Inferior parietal cortex (tissue), 1 donor: ENCODE data around the gene TMEM43.
"Not testable (repeated sequence)": the region's sequence is repeated elsewhere in the genome, so short reads cannot be mapped to it uniquely, and the experiment has no call there.

Source experiments
- DNase-seq: peaks from one replicate; pipeline ENCODE4 v3.0.0-alpha.2; 2016; ENCODE audit errors: extremely low spot score

The TMEM43 gene, protein sequence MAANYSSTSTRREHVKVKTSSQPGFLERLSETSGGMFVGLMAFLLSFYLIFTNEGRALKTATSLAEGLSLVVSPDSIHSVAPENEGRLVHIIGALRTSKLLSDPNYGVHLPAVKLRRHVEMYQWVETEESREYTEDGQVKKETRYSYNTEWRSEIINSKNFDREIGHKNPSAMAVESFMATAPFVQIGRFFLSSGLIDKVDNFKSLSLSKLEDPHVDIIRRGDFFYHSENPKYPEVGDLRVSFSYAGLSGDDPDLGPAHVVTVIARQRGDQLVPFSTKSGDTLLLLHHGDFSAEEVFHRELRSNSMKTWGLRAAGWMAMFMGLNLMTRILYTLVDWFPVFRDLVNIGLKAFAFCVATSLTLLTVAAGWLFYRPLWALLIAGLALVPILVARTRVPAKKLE

DNA sequence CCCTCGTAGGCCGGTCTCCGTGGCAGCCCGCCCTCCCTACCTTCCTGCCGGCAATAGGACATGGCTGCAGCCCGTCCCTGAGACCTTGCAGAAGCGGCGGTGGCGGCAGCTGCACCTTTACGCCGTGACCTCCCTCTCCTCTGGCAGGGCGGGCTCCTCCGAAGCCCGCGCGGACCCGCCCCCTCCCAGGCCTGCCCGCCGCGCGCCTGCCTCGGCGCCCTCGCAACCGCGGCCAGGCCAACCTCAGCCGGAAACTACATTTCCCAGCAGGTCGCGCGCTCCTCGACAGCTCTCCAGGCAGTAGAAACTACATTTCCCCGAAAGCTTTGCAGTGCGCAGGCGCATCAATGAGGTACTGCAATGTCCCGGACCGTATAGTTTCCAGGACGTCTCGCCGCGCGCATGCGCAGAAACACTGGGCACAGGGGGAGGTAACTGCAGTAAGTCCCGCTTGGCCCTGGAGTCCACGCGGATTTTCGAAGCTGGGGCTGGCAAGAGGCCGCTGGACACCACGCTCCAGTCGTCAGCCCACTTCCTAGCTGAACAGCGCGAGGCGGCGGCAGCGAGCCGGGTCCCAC is at the start of gene TMEM43, which contains the start of gene CHCHD4:
TSS of gene TMEM43 (plus strand) at position 438 of the 578 bp plus-strand sequence. CDS start 142 bp downstream, outside the sequence.
TSS of gene CHCHD4 (minus strand) at position 256 of the 578 bp plus-strand sequence. CDS start at position 62, 194 bp downstream.
- DNase-seq = peak; percentile 100

DNA sequence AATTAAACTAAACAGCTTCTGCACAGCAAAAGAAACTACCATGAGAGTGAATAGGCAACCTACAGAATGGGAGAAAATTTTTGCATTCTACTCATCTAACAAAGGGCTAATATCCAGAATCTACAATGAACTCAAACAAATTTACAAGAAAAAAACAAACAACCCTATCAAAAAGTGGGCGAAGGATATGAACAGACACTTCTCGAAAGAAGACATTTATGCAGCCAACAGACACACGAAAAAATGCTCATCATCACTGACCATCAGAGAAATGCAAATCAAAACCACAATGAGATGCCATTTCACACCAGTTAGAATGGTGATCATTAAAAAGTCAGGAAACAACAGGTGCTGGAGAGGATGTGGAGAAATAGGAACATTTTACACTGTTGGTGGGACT is 49.6 kb upstream of the TMEM43 start:
- DNase-seq = not testable (repeated sequence)

DNA sequence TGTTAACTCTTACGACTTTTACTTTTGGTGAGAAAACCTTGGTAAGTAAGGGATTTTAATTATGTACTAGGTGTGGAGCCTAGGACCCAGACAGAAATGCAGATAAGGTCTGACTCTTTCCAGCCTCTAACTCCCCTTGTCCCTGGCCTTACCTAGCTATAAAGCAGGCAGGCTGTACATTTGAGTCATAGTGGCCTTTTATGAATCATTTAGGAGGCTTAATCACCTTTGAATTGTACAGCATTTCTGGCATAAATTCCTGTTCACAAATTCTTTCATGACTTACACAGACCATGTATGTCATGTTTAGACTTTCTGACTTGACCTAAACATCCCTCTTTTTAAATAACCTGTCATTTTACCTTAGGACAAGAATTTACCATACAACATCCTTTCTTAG is 47.5 kb upstream of the TMEM43 start:
- DNase-seq = no peak

DNA sequence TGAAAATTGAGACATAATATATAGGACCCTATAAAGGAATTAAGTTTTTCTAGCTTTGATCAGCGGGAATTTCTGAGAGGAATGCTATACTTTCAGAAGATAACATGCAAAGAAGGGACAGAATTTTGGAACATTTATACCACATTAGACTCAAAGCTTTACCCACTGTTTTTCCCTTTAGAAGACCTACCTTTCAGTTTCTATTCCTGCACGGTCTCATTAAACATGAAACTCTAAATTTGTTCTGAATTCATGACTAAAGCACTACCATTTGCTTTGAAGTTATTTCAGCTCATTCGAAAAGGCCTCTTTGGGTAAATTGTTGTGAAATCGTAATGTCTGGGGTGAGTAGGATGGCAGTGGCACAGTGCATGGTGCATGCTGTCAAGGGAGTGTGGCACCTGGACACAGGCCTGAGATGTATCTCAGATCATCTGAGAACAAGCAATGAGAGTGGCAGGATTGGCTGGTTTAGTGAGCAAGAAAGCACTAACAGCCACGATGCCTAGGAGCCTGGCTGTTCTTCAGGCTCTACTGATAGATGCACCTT is 42.7 kb upstream of the TMEM43 start:
- no peak for DNase-seq

DNA sequence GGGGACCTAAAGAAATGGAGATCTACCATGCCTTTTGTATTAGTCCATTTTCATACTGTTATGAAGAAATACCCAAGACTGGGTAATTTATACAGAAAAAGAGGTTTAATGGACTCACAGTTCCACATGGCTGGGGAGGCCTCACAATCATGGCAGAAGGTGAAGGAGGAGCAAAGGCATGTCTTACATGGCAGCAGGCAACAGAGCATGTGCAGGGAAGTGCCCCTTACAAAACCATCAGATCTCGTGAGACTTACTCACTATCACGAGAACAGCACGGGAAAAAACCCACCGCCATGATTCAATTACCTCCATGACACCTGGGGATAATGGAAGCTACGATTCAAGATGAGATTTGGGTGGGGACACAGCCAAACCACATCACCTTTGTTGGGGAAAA is 37.4 kb upstream of the TMEM43 start:
- DNase-seq = not testable (repeated sequence)

DNA sequence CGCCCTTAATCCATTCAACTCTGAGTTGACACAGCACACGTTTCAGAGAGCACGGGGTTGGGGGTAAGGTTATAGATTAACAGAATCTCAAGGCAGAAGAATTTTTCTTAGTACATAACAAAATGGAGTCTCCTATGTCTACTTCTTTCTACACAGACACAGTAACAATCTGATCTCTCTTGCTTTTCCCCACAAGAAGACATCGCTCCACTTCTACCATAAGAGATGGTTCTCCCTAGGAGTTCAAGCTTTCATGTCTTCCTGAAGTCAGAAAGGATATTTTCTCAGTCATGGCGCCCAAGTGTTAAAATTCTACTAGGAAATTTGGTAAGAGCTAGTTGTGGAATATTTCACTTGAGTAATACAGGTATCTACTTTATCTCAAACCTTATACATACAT is 32.9 kb upstream of the TMEM43 start:
- DNase-seq = not testable (repeated sequence)

DNA sequence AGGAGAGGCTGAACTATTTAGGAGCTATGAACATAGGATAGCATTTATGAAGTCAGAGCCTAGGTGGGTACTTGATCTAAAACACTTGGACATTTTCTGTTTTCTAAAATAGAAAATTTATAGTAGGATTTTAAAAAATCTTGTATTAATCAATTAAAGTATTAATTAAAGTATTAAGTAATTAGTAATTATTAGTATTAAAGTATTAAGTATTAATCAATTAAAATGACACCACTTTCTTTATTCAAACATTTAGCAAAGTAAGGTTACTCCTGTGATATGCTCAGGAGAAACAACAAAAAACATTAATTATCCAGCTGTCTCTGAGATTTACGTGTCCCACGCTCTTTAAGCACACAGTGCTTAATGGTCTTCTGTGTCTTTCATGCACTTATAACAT is 32.4 kb upstream of the TMEM43 start:
- no peak for DNase-seq

DNA sequence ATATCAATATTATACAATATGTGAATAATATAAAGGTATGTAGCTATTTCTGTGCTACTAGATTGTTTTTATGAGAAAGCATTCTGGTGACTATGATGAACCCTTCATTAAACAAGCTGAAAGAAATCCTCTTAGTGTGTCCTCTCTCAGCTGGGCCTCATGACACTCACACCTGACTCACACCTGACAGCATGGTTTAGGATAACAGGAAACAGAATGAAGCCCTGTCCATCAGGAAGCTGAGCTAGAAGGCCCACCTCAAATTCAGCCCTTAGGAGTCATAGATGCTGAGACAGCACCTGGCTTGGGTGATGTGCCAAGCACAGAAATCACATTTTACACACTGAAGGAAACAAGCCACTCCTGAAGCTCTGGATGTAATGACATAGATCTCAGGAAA is 31.0 kb upstream of the TMEM43 start:
- DNase-seq = no peak

DNA sequence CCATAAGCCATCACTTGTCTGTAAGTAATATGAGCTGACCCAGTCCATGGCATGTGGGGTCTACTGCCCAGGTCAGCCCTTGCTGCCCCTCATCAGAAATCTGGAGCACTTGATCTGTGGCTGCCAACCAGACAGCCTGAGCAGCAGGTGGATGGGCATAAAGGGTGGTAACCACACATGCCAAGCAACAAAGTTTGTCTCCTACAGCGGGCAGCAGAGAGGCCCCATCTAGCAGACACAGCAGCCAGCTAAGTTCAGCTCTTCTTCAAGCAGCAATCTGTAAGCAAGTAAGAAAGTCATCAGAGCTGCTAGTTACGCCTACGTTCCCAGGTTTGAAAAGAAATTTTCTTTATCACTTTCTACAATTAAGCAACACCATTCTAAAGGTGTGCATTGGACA is 28.1 kb upstream of the TMEM43 start:
- no peak for DNase-seq

DNA sequence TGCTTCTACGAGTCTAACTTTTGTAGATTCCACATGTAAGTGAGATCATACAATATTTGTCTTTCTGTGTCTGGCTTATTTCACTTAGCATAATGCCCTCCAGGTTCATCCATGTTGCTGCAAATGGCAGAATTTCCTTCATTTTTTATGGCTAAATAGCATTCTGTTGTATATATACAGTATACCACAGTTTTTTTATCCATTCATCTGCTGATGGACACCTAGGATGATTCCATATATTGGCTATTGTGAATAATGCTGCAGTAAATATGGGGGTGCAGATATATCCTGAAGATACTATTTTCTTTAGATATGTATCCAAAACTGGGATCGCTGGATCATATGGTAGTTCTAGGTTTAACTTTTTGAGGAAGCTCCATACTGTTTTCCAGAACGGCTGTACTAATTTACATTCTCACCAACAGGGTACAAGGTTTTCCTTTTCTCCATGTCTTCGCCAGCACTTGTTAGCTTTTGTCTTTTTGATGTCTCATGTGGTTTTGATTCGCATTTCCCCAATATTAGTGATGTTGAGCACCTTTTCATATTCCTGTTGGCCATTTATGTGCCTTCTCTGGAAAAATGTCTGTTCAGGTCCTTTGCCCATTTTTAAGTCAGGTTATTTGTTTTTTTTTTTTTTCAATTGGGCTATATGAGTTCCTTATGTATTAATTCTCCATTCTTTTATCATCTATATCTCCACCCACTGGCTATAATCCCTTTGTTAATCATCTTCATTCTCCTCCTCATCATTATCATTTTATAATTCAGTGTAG is 27.0 kb upstream of the TMEM43 start:
- no peak for DNase-seq

DNA sequence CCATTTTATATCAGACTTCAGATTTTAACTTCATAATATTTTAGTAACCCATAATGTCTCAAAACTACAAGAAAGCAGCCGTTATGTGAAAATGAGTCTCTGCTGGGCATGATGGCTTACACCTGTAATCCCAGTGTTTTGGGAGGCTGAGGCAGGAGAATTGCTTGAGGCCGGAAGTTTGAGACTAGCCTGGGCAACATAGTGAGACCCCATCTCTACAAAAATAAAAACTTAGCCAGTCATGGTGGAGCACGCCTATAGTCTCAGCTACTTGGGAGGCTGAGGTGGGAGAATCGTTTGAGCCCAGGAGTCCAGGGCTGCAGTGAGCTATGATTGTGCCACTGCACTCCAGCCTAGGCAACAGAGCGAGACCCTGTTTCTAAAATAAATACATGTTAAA is 15.0 kb upstream of the TMEM43 start:
- not testable (repeated sequence) for DNase-seq

DNA sequence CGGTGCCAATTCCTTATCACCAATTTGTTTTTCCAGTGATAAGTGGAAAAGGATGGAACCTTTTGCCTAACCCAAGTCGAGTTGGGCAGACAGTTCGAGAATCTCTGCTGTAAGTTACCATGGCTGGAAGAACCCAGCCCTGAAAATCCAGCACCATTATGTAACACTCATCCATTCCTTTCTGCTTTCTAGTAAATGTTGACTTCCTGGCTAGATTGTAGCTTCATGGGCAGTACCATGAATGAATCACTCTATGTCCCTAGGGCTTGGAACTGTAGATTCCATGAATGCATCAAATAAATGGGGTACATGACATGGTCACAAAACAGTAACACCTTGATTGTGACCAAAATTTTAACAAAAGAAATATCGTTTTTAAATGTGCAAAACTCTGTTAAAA is 14.2 kb upstream of the TMEM43 start:
- DNase-seq = no peak

DNA sequence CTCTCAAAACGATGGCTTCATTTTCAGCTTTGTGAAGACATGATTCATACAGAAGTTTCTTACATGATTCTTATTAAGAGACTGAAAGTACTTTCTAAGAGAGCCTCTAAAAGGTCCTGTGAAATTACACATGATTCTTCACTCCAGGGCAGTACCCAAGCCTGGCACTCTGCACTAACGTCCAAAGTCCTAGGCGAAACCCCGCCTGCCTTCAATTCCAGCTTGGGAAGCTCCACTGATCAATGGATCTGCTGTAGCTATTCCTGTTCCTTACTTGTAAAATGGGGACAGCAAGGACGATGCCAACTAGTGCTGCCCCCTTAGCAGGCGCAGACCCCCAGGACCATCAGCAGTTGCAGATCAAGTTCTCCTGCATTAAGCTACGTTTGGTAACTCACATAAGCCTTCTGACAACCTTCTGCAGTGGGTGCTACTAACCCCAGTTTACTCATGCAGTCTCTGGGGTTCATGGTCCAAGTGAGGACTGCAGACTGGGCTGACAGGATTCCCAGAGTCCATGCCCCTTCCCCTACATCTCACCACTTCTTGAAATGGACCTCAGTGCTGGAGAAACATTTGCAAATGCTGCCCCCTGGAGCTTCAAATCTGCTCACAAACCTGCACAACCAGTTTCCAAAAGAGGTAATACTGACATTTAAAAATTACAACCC is 10.8 kb upstream of the TMEM43 start:
- DNase-seq = no peak

DNA sequence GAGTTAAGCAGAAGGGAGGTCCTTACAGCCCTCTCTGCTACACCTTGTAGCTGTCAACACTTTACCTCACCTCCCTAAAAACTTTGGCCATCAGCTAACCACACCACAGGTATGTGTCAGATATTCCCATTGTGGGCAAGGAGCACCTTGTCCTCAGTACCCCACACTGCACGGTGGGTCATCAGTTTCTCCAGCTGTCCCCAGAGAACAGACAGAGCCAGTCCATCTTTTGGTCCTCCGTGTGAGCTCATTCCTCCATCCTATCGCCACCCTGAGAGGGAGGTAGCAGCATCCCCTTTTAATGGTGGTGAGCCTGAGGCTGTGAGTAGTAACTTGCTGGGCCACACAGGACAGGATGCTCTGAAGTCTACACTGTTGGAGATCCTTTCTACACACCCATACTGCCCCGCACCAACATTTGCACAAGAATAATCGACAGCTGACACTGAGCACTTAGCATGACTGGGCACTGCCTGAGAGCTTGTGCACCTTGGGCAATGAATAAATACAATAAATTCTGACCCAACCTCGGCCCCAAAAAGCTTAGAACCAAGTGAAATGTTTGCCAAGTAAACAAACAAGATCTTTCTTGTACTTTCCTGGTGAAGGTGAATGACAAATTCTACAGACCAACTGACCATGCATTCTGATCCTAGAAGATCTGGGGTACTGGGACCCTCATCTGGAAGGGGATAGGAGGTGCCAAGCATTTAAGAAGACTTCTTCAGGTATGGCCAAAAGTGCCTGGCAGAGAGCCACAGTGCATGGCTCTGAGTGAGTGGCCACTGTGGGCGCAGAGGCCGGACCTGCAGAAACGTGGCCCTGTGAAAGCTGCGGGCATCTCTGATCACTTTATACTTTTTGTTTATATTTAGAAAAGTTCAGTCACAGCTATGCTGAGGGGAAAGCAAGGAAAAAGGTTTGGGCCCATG is 7.1 kb upstream of the TMEM43 start:
- no peak for DNase-seq

DNA sequence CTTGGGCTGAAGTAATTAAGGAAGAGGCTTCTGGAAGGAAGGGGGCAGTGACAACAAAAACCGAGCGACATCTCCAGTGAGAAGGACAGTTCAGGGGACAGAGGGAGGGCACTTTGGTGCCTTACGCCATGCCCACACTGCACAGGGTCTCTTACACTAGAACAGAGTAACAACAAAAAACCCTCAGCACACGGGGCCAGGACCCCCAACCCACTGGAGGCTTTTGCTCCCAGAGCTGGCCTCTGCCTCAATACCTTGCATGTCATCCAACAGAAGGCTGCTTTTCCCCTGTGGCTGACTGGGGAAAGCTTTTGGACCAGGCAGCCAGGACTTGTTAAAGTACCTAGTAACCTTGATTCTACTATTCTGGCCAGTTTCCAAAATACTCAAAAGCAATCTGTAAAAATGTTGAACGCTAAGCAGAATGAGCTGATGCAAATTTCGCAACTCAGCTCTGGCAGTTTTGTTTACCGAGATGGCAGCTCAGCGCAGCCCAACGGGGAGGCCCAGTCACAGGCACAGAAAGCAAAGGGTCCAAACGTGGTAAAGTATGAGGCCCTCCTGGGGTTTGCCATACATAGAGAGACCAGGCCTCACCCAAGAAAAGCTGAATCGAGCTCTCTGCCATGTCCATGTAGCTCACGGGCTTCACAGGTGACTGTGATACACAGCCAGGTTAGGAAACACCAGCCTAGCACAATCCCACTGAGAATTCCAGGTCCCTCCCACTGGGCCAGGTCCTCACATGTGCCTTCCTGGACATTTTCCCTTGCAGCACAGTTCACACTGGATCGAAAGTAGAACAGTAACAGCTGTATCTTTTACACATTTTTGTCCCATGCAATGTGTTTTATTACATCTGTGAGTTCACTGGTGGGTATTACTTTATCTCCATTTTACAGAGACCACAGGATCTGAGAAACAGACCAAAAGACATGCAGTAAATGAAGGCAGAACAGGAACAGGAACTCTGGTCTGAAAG is 6.2 kb upstream of the TMEM43 start:
- no peak for DNase-seq

DNA sequence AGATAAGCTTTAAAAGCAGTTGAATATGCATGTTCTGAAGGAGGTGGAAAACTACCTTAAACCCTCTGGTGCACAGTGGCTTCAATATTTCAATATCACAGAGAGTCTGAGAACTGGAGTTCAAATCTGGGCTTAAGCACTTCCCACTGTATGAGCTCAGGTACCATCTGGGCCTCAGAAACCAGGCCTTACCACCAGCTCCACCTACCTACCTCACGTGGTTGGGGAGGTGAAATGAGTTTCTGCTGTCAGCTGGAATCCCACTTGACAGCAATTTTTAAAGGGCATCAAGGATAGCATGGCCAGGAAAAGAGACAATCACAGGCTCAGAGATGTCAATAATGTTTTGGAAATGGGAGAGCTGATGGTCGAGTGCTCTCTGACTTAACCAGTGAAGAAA is 5.2 kb upstream of the TMEM43 start:
- DNase-seq = no peak

DNA sequence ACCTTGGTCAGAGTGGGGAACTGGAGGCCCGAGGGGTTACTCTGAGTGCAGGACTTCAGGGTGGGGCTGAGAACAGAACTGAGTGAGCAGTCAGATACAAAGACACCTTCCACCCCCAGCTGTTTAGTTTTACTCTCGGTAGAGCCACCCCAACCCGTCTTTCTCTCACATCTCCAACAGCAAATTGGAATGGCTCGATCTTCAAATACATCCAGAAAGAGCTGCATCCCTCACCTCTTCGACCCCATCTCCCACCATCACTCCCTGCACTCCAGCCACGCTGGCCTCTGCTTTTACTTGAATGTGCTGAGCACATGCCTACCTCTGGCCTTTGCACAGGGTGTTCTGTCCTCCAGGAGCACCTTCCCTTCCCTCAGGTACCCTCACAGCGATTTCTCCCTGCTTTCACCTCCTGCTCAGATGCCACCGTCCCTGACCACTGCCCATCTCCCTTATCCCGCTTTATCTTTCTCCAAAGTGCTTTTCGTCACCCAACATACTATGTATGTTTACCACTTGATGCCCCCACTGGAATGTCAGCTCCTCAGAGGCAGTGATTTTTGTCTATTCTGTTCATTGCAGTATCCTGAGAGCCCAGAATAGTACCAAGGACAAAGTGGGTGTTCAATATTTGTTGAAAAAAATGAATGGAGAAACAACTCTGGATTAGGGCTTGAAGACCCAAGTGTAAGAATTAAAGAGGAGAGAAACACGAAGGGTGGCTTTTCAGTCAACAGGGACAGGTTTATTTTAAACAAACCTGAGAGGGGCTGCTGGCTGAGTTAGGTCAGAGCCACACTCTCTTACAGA is 4.5 kb upstream of the TMEM43 start:
- no peak for DNase-seq

DNA sequence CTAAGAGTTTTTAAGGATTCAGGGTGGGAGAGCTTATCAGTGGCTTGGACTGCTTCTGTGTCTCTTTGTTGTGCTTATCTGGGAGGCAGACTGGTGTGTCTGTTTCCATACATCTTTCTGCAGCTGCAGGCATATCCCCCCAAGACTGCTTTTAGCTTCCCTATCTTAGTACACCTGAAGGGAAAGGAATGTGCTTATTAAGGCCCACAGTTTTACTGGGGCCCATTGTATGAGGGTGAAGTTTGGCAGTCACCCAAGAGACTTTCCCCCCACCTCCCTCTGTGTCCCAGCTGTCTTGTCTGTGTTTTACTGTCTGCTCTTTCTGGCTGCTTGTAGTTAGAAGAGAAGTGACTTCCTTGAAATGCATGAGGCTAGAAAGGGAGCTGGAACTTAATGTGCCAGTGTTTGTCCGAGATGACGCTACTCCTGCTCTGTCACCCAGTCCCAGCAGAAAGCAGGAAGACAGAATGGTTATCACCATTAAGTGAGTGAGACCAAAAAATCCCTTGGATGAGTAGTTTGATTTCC is 3.9 kb upstream of the TMEM43 start:
- DNase-seq = not testable (repeated sequence)
